GM18870 (cell line): ENCODE measurements around the gene ADAR.

Source experiments
- ATAC-seq: cut with Tn5 transposase; IDR thresholded peaks from one replicate; pipeline ENCODE4 v1.9.1; 2021; ENCODE audit warnings: moderate library complexity; ENCODE audit not compliant: unreplicated experiment

The ADAR gene

DNA sequence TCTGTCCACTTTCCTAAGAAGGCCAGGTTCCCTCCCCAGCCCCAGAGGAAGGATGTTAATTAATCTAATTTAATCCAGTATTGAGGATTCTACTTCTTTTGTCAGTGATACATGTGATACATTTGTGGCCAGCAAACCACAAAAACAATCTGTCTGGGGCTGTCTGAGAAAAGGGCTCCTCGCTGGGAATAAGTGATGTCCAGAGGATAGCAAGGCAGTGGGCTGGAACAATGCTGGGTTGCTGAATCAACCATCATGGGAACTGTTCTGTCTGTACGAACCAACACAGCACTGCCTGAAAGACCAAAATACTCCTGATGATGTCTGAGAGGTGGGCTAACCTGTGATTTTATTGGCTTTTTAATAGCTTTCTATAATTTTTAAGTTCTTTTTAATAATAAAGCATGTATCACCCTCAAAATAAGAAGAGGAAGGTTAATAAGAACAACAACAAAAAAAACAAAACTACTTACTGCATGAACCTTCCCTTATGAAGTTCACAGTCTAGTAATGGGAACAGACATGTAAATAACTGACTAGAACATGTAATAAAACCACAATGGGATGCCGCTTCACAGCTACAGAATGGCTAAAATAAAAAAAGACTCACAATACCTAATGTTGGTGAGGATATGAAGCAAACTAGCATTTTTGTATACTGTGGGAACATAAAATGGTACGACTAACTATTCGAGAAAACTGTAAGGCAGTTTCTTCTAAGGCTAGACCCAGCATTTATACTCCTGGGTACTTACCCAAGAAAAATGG, 11.4 kb upstream of the ADAR start:
- ATAC-seq = no peak

DNA sequence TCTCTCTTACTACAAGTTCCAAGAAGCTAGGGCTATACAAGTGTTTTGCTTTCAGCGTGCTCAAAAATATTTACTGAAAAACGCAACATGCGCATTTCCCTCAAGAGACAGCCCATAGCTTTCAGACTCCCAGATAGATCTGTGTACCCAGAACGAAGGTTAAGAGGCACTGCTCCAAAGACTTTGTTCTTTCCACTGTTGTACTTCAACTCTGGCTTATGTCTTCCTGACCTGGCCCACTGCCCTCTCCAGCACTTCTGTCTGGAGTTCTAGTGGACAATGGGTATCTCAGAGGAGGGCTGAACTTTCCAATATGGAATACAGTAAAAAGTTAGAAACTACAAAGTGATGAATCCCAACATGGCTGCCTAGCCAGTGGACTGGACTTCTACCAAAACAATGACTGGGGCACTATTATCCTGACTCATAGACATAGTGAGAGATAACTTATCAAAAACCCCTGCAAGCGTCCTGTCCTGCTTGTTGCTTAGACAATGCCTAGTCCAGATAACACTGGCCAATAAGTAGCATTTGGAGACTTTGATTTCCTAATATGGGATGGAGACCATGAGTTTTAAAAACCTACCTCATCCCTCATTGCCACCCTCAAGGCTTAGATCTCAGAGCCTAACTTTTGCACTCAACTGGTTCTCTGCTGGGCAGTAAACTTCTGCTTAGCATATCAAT, 8.8 kb upstream of the ADAR start:
- ATAC-seq = no peak

DNA sequence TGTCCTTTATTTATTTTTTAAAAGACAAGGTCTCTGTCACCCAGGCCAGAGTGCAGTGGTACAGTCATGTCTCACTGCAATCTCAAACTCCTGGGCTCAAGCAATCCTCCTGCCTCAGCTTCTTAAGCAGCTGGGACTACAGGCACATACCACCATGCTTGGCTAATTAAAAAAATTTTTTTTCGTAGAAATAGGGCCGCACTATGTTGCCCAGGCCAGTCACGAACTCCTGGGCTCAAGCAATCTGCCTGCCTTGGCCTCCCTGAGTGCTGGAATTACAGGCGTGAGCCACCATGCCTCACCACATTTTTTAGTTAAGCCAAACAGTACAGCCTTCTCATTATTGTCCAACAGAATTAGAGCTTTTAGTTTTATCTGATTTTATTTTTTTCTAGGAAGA, 7.4 kb upstream of the ADAR start:
- ATAC-seq = no peak

DNA sequence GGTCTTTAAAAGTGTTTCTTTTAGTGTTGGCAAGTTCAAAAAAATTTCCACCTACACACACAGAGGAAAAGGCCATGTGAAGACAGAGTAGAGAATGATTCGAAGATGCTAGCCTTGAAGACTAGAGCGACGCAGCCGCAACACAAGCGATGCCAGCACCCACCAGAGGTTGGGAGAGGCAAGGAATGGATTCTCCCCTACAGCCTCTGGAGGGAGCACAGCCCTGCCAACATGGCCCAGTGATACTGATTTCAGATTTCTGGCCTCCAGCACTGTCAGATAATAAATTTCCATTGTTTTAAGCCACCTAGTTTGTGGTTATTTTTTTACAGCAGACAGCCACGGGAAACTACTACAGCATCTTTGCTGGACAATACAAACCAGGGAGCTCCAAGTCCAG, 6.9 kb upstream of the ADAR start:
- ATAC-seq = no peak

DNA sequence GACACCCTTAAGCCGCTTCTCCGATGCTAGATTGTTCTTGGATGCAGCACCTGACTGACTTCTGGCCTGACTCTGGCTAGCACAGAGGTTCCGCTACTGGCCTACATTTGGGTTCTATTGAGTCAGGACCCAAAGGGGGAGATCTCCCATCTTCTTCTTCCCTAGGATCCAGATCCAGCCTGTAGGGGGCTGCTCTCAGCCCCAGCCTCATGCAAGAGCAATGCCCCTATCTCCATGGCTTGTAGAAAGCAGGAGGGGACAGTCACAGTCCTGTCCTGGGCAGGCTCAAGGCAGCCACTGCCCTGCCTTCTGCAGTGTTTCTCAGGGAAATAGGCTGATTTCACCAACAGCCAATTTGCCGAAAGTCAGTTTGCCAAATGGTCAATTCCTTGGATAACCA, 6.3 kb upstream of the ADAR start:
- no peak for ATAC-seq

DNA sequence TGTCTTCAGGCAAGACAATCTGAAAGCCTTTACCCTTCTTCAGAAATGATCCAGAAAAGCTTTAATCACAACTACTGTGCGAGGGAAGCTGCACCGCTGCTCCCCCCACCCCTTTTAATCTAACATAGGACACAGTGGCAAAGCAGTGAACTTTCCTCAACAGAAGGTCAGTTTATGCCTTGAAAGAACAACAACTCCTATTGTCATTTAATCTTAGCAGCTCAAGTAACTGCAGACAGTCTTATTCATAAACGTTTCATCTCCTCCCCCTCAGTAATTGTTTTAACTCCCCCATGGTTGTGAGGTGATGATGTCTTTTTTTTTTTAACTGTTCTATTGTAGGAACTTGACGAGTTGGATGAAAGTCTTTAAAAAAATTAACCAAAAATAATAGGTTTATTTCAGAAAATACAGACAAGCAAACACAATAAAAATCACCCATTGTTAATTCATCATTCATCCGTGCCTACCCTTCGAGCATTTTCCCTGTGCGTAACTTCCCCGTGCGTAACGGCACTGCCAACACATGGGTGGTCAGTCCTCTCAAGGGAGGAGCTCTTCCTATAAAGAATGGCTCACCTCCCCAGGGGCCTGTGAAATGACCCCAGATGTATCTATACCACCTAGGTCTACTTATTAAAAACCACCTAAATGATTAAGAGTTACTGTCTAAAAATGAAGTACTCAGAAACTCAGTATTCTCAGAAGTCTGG, 3.3 kb upstream of the ADAR start:
- no peak for ATAC-seq

DNA sequence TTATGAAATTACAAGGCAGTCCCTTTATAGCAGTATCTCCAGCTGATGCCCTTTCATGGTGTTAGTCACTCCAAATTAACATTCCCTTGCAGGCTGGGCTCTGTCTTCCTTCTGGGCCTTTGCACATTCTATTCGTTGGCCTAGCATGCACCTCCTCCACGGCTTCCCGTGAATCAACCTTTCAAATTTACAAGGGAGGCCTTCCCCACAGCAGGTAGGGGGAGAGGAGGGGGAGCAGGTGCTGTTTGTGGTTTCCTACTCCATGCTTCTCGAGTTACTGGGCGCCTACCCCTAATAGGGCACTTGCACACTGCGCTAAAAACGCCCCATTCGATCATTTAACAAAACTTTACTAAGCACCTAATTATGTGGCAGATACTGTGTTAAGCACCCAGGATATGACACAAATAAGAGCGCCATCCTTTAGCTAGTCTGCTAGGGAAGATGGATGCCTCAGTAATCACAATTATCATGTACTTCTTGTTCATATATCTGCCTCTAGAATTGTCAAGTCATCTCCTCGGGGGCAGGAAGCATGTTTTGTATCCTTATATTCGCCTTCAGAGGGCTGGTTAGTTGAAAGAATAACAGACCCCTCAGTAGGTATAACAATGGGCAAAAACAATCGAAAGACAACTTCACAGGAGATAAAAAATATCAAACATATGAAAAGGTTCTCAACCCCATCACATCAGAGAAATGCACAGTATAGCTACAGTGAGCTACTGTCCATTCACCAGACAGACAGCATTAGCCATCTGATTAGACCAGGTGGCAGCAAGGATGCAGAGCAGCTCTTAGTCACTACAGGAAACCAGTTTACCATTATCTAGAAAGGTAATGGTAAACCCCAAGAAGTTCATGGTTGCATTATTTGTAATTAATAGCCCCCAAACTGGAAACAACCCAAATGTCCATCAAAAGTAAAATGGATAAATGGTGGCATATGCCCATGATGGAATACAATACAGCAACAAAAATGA, 1.7 kb upstream of the ADAR start:
- no peak for ATAC-seq

DNA sequence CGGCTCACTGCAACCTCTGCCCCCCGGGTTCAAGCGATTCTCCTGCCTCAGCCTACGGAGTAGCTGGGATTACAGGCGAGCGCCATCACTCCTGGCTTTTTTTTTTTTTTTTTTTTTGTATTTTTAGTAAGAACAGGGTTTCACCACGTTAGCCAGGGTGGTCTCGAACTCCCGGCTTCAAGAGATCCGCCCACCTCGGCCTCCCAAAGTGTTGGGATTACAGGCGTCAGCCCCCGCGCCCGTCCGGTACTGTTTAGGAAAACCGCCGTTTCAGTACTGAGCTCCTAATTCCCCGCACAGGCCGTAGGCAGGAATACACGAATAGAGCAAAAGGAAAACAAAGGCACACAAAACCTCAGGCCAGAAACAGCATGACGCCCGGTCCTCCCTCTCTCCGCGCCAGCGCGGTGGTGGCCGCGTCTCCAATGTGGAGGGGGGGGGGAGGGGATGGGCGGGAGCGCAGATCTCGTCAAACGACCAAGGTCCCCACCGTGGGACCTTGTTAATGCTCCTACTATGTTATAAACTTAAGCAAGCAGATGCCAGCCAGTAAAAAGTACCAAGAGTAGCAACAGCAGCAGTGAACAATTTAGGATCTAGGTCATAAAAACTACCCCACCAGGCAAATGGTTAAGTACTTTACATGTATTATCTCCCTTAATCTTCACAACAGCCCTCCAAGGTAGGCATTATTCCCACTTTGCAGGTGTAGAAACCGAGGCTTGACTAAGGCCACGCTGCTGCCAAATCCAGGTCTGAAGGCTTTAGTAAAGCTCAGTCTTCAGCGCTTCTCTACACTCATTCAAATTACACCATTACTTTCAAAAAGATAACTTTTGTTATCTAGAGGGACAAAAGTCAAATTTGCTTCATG, 648 bp upstream of the ADAR start:
- ATAC-seq = no peak

DNA sequence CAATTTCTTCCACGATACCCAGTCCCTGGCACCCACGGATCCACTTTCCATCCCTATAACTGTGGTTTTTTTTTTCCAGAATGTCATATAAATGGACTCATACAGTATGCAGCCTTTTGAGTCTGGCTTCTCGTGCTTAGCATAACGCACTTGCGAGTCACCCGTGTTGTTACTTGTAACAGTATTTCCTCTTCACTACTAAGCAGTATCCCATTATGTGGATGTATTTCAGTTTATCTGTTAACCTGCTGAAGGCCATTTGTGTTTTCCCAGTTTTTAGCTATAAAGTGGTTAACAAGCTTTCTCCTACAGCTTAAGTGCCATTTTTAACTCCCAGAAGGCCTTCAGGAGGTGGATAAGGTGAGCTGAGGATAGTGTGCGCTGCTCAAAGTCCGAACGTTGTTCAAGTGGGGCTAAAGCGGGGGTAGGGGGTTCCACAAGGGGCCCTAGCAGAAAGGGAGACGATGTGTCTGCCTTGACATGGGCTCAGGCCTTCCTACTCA, 829 bp downstream of the ADAR start:
- ATAC-seq = no peak

DNA sequence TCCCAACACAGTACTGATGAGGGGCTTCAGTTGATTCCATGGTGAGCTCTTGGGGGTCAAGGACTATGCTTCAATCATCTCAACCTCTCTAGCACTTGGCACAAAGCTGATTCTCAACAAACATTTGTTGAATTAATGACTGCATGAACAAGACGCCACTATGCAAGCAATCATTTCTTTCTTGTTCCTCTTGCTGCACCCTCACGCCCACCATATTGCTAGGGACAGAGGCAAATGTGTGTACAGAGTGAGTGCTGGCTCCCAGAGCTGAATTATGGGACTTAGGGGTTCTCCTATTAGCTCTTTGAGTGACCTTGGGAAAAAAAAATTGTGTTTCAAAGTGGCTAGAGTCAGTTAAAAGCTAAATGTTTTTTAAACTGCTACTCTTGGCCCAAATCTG, 2.5 kb downstream of the ADAR start:
- ATAC-seq = no peak

DNA sequence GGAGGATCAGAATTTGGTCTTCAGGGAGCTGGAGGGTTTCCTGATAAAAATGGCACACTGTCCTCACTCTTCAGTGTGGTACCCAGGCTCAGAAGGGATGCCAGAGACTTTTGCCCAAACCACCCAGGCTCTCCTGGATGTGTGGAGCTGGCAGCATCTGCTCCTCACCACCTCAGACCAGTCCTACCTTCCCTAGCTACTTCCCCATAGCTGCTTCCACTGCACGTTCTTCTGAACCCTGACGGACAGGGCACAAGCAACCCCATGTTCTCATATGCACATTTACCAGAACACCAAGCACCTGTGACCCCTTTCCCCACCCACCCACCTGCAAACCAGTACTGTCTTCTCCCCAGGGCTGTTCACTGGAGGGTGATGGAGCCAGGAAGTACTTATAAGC, 4.7 kb downstream of the ADAR start:
- no peak for ATAC-seq

DNA sequence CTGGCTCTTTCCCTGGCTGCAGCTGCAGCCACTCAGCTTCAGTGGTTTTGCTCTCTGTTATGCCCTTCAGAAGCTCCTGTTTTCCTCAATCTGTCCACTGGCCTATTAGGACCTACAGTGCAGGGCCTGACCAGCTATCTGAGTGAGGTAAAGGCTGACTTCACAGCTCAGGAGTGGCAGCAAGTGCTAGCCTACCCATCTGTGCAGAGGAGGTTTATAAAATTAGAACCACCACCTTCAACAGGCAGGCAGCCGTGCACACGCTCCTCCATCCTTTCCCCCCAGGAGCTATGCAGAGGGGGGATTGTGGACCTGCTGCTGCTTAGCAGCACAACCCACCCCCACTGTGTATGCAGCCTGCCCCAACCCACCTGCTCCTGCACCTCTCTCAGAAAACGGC, 8.3 kb downstream of the ADAR start:
- ATAC-seq = no peak

DNA sequence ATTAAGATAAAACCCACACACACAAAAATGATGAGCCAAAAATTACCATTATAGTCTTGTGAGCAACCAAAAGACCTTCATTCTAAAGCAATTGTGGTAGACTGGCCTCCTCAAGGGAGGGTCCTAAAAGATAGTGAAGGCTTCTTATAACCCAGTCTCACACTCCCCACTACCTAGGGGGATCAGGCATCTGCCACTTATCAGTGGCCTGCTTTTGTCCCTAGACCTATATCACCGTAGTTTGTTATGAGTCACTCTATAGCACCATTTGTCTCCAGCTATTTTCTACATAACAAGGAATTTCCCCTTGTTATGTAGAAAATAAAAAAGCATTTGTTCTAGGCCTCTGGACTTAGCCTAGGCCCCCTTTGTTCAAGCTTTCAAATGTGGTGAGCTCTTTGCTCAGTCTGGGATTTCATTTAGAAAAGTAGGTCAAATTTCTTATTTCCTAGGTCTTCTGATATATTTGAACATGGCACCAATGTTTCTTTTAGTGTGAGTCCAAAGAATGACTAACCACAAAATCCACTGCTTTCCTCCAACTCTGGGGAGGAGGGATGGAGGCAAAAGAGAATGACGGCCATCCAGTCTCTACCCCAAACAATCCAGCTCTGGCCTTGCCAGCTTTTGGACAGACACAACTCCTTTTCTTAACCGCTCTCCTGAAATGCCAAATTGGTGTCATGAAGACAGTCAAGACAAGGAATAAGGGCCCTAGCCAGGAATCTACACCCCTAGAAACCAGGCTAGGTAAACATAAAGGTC, 8.9 kb downstream of the ADAR start:
- no peak for ATAC-seq

DNA sequence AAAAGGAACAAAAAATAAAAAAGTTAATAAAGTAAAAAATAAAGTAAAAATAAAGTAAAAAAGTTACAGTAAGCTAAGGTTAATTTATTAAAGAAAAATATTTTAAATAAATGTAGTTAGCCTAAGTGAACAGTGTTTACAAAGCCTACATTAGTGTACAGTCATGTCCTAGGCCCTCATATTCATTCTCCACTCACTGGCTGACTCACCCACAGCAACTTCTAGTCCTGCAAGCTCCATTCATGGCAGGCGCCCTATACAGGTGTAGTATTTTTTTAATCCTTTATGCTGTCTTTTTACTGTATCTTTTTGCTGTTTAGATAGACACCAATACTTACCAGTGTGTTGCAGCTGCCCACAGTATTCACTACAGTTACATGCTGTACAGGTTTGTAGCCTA, 12.4 kb downstream of the ADAR start:
- ATAC-seq = no peak

DNA sequence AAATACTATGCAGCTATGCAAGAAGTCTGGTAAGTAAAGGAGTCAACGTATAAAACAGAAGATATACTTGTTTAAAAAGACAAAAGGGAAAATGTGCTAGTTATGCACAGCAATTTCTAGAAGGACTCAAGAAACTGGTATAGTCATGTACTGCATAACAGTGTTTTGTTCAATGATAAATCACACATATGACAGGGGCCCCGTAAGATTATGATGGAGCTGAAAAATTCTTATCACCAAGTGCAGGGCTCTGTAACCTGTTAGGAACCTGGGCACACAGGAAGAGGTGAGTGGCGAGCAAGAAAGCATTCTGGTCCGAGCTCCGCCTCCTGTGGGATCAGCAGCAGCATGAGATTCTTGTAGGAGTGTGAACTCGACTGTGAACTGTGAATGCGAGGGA, 13.2 kb downstream of the ADAR start:
- ATAC-seq = no peak

DNA sequence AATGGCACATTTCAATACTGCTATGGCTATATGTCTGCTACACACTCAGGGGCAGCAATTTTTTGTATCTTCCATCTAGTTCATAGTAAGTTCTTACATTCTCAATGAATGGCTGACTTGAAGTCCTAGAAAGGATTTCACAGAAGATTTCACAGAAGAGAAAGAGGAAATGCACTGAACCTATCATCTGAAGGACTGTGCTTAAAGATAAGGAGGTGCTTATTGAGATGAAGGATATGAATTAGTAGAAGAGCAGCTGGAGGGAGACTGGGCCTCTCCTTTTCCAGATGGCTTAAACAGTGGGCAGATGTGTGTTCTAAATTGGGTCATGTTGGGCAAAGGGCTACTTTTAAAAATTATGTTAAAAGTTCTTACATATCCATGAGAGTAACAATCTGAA, 14.6 kb downstream of the ADAR start:
- no peak for ATAC-seq

DNA sequence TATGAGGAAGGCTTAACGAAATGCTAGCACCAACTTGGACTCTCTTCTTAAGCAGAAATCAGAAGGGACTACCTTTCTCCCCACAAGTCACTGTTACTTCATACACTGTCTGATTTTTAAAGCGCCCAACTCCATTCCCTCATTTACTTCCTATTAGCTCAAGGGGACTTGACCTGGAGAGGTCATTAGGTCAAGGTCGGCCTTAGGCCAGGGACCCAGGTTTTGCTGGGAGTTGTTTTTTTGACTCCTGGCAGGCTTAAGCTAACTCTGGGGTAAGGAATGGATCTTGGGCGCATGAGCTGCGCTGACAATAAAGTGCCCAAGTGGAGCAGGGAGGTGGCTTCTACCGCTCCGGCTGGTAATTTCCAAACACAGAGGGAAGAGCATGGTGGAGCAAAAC, 16.8 kb downstream of the ADAR start:
- ATAC-seq = no peak

DNA sequence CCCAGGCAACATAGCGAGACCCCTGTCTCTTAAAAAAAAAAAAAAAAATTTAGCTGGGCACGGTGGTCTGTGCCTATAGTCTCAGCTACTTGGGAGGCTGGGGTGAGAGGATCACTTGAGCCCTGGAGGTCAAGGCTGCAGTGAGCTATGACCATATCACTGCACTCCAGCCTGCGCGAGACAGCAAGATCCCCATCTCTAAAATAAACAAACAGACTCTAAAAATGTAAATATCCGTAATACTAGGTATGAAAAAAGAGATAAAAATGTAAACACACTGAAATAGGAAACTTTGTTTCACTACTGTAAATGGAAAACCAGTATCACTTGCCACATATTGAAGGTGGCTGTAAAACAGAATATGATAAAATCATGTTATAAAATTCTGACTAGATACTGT, 17.2 kb downstream of the ADAR start:
- ATAC-seq = no peak

DNA sequence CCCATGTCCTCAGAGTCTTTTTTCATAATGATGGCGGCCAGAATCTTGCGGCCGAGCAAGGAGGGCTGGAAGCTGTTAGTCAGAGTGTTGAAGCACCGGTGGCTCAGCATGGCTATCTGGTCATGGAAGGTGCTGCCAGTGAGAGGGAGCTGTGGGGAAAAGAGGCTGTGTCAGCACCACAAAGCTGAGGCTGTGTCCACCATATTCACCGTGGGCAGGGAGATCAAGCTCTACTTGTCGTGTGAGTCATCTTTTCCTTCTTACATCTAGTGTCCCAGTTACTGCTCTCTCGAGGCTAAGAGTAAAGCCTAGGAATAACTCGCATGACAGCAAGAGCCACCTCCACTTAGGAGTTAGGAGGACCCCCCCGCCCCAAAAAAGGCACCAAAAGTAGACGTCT, 18.2 kb downstream of the ADAR start:
- ATAC-seq = no peak
